AG09319 (cell line): ENCODE measurements around the gene GAPDHS.
A peak's percentile ranks its signal among the peaks of the same experiment; 100 is the strongest.

ENCODE experiments used
- DNase-seq: peaks from one replicate; pipeline ENCODE4 v3.0.0-alpha.2; 2010; ENCODE audit warnings: low read depth; ENCODE audit errors: extremely low read depth
- TF ChIP-seq, protein P1 (sequence below): IDR thresholded peaks from 2 replicates; pipeline ENCODE4 v1.5.1; 2011; ENCODE audit warnings: low read depth, mild to moderate bottlenecking, inconsistent platforms, low read length, moderate library complexity

GAPDHS gene

DNA sequence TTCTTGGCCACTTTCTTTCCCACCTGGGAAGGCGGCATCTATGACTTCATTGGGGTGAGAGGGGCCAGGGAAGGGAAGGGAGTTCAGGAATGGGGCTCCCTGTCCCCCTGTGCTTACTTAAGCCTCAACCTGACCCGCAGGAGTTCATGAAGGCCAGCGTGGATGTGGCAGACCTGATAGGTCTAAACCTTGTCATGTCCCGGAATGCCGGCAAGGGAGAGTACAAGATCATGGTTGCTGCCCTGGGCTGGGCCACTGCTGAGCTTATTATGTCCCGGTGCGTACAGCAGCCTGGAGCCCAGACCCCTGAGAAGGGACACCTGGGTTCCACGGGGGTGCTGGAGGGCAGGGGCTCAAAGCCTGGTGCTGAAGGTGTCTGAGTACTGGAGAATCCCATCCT lies 13.3 kb downstream of the GAPDHS start:
- DNase-seq = no peak
- TF ChIP-seq, protein P1, sequence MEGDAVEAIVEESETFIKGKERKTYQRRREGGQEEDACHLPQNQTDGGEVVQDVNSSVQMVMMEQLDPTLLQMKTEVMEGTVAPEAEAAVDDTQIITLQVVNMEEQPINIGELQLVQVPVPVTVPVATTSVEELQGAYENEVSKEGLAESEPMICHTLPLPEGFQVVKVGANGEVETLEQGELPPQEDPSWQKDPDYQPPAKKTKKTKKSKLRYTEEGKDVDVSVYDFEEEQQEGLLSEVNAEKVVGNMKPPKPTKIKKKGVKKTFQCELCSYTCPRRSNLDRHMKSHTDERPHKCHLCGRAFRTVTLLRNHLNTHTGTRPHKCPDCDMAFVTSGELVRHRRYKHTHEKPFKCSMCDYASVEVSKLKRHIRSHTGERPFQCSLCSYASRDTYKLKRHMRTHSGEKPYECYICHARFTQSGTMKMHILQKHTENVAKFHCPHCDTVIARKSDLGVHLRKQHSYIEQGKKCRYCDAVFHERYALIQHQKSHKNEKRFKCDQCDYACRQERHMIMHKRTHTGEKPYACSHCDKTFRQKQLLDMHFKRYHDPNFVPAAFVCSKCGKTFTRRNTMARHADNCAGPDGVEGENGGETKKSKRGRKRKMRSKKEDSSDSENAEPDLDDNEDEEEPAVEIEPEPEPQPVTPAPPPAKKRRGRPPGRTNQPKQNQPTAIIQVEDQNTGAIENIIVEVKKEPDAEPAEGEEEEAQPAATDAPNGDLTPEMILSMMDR = no peak

DNA sequence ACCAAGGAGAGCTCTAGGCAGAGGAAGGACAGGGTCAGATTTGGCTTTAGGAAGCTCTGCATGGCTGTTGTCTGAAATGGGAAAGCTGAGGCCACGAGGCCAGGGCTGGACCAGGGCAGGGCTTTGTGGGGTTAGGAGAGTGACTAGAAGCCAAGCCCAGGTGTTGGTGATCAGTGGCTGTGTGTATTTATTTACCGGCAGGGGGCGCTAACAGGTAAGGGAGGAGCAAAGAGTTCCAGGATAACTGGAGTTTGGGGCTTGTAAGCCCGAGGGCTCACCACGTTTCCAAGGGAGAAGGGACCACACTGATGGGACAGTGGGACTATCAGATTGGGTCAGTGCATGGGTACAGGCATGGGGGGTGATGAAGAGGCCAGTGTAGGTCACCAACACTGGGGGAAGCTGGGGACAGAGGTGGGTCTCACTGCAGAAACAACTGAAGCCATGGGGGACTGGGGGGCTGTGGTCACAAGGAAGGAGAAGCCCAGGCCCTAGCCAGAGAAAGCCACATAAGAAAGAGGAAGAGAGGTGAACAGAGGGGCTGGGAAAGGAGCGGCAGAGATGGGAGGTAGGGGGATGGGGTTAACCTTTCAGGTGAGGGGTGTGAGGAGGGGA lies 16.0 kb downstream of the GAPDHS start:
- TF ChIP-seq, protein P1 = peak; percentile 68
- DNase-seq = peak; percentile 11

DNA sequence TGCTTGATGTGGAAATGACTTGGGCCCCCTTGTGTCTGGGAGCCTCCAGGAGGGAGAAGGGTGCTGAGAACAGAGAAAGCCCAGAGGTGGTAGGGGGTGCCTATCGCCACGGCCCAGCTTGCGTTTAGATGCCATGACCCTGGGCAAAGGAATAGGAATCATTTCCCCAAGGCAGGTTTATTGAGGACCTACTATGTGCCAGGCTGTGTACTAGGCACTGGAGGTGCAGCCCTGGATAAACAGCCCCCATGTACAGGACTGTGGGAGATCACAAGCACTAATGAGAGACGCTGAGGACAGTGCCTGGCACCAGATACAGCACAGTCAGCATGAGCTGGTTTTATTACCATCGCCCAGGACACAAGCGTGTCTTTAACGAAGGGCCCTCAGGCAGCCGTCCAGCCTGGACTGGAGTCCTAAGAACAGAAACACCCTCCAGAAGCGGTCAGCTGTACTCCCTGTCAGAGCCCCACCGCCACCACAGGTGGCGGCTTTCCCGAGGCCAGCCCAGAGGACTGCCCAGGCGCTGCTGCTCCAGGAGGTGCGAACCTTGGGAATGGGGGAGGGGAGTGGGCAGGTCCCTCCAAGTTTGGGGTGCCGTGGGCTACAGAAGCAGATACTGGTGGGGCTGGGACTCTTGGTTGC lies 16.7 kb downstream of the GAPDHS start:
- DNase-seq = no peak
- TF ChIP-seq, protein P1 = no peak

DNA sequence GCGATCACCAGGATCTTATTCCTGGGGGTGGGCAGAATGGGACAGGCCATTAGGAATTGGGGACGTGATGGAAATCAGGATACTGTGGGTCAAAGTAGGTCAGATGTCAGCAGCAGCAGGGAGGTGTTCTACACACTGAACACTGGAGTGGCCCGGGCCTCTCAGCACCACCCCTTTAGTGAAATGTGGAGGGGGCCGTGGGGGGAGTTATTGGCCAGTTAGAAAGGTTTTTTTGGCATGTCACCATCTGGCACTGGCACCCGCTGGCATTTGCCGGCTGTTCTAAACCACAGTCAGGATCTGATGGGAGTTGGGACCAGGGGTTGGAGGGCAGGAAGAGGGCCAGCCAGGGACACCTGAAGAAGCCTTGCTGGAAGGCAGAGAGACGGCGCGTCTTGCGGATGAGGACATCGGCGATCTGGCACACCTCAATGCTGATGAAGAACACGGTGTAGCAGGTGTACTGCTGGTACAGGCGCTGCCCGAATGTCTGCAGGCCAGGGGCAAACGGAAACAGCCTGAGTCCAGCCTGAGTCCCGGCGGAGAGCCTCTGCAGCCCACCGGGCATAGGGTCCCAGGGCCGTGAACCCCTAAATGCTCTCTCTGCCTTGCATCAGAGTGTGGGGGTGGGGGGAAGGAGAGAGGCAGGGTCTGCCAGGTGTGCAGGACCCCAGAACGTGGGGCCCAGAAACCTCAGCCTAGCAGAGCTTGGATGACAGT lies 18.0 kb downstream of the GAPDHS start:
- TF ChIP-seq, protein P1 = no peak
- no peak for DNase-seq

DNA sequence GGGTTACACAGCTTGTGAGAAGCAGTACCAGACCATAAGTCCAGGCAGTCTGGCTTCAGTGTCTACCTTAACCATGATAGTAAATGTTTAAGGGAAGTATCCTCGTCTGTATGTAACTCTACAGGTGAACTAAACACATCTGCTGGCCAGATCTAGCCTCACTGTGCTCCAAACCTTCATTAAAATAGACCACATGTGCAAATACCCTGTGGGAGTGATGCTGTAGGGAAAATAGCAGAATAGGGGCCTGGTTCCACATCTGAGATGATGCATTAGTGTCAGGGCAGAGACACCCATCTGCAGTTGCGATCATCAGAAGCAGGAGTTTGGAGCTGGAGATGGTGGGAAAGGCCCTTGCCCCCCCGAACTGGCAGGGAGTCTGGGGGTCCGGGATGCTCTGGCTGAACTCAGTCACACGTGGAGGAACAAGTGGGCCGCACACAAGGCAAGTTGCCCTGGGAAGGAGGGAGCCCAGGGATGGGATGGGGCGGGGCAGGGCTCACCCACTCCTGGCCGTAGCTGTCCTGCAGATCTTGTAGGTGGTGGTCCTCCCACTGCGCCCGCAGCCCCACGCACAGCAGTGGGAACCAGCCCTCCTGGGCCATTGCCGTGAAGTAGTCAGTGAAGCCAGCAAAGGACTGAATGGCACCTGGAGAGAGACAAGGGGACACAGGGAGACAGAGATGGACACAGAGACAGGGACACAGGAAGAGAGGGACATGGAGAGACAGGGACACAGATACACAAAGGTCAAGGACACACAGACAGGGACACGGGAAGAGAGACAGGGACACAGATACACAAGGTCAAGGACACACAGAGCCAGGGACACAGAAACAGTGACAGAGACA lies 19.5 kb downstream of the GAPDHS start:
- DNase-seq = no peak
- TF ChIP-seq, protein P1 = no peak

DNA sequence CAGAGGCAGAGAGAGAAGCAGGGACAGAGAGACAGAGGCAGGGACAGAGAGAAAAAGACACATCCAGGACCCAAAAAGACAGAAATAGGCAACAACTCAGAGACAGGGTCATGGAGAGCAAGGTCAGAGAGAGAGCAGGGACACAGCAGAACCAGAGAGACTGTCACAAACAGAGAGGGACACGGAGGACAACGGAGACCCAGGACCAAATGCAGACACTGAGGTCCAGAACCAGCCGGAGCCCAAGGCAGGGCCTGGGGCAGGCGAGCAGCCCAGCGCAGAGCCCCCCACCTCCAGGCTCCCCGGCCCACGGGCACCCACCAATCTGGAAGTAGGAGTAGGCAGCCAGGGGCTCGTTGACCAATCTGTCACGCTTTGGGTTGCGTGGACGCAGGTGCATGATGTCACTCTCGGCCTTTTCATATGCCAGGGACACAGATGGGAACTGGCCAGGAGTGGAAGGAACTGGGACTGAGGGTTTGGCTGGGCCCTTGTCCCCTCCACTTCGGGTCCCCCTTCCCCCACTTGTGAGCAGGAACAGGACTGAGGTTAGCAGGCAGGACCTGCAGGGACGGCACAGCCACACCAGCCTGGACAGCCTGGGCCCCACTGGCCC lies 20.2 kb downstream of the GAPDHS start:
- TF ChIP-seq, protein P1 = no peak
- no peak for DNase-seq
